ENCODE results near the gene ETV4.
"Not testable (repeated sequence)": the region's sequence is repeated elsewhere in the genome, so short reads cannot be mapped to it uniquely, and the experiment has no call there.

The ETV4 gene

GRCh38 chr17:43515656-43516055, 30.5 kb downstream of the ETV4 start:
- DNase-seq (ENCODE audit: low read depth) = no peak

GRCh38 chr17:43511199-43511598, 34.9 kb downstream of the ETV4 start:
- DNase-seq (ENCODE audit: low read depth) = not testable (repeated sequence)

- not testable (repeated sequence) for DNase-seq (ENCODE audit: low read depth)
Measured at GRCh38 chr17:43509440-43509839, 36.7 kb downstream of the ETV4 start.

- no peak for DNase-seq (ENCODE audit: low read depth)
Measured at GRCh38 chr17:43490621-43491020, 55.5 kb downstream of the ETV4 start.

- DNase-seq (ENCODE audit: low read depth) = peak; percentile 96
Measured at GRCh38 chr17:43483674-43484551, 62.2 kb downstream of the ETV4 start, which contains the start of gene DHX8. TSS of gene DHX8 (plus strand) at chr17:43483975. CDS start at chr17:43484038, 63 bp downstream.

- no peak for DNase-seq (ENCODE audit: low read depth)
Measured at GRCh38 chr17:43482103-43483012, 63.8 kb downstream of the ETV4 start.

DNA sequence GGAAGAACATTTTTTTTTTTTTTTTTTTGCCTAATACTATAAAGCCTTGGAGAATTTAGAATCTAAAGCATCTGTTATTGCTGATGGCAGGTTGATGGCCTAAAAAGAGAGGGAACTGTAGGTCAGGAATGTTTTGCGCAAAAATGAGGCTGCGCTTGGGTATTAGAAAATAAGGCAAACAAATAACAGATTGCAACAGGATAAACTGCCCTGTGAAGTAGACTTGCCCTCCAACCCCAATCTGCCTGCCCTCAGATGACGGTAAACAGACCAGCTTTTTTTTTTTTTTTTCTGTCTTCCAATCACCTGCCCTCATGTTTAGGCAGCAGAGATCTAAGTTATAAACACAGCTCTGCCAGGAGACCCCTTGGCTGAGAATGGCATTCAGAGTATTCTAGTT, 66.2 kb downstream of the ETV4 start:
- no peak for DNase-seq (ENCODE audit: low read depth)
